Breast epithelium (tissue), 4 donors: ENCODE results near the gene MIGA1. TPM values are rescaled to one million over a fixed set of nuclear protein-coding genes. Genes with fewer than 3 reads are reported as not detected.

Experiments
- DNase-seq, 2 donors: peaks; one replicate each; pipeline ENCODE4 v3.0.0-alpha.2; 2019; ENCODE audit warnings: low spot score in 2 of 2
- H3K27ac ChIP-seq, 2 donors: fragments of 200-600 bp; sonication (generic) in 1 of 2; one replicate each; pipeline ENCODE4 v1.5.1; 2016 to 2019; ENCODE audit warnings: mild to moderate bottlenecking in 1 of 2
- H3K27me3 ChIP-seq, 2 donors: fragments of 200-600 bp; sonication (generic) in 1 of 2; one replicate each; pipeline versions ENCODE4 v1.5.1 to v1.6.0; 2017 to 2019; ENCODE audit warnings: control low read depth in 1 of 2, mild to moderate bottlenecking in 1 of 2
- H3K36me3 ChIP-seq: fragments of 200-600 bp; one replicate; pipeline ENCODE4 v1.5.1; 2019
- H3K4me1 ChIP-seq, 2 donors: fragments of 200-600 bp; sonication (generic); one replicate each; pipeline ENCODE4 v1.5.1; 2016 to 2019; ENCODE audit warnings: control low read depth in 1 of 2
- H3K4me3 ChIP-seq, 3 donors: fragments of 200-600 bp; sonication (generic); 1 replicate in 2 of 3; 2 replicates in 1 of 3; pipeline ENCODE4 v1.5.1; 2016 to 2019; ENCODE audit warnings: mild to moderate bottlenecking in 3 of 3, moderate library complexity in 2 of 3
- H3K9me3 ChIP-seq, 2 donors: fragments of 200-600 bp; sonication (generic) in 1 of 2; one replicate each; pipeline ENCODE4 v1.5.1; 2016 to 2019; ENCODE audit warnings: control low read depth in 1 of 2
- CTCF ChIP-seq, 3 donors: fragments of 450-650 bp; IDR thresholded peaks; one replicate each; pipeline ENCODE4 v1.5.1; 2016 to 2017; ENCODE audit warnings: antibody characterized with exemption in 3 of 3, mild to moderate bottlenecking in 3 of 3, moderate library complexity in 3 of 3
- POLR2A ChIP-seq: fragments of 450-650 bp; IDR thresholded peaks from one replicate; pipeline ENCODE4 v1.6.1; 2016; ENCODE audit warnings: antibody characterized with exemption, mild to moderate bottlenecking, moderate library complexity
- POLR2AphosphoS5 ChIP-seq, 3 donors: sonication (generic); formaldehyde crosslinking; IDR thresholded peaks; one replicate each; pipeline ENCODE4 v1.6.1; 2017; ENCODE audit warnings: antibody characterized with exemption in 3 of 3
- intact Hi-C: fragments of 100-400 bp; cut with DNase I; formaldehyde crosslinking; loops from one replicate; pipeline ENCODE4 v1.15.1; 2023; ENCODE audit warnings: low total_unique reads
- total RNA-seq, 3 donors: library from RNA; depleted of rRNA; stranded (reverse); fragments of >200 nt; gene quantifications; one replicate each; pipeline ENCODE4 v1.1.0, GENCODE V29; 2016

The MIGA1 gene
- total RNA-seq, 3 donors from 2014 or later = 20.3 to 30.3 (median 22.2) TPM

- Histone ChIP-seq H3K4me1 (peaks cover 0 to 18% of the 10 kb centered on the region in 2 donors), H3K27ac (peak overlapping the region; percentile 74 to 77), H3K4me3 (no peak overlapping the region), H3K36me3 (no peaks in the 10 kb centered on the region), H3K27me3 (no peaks in the 10 kb centered on the region), H3K9me3 (no peaks in the 10 kb centered on the region)
- DNase-seq = peak in 1 of 2 donors; percentile 55
- intact Hi-C loops = no loop called here
- TF ChIP-seq CTCF (IDR thresholded peaks at IDR 0.05) (no peak), POLR2AphosphoS5 (IDR thresholded peaks at IDR 0.05) (no peak), POLR2A (no peak)
These were observed 55.4 kb downstream of the MIGA1 start for GRCh38 chr1:77834771-77835334.

GRCh38 chr1:77841574-77841973, 62.1 kb downstream of the MIGA1 start:
- DNase-seq = no peak
- intact Hi-C loops = no loop called here
- Histone ChIP-seq H3K4me1 (no peaks in the 10 kb centered on the region), H3K27me3 (no peaks in the 10 kb centered on the region), H3K4me3 (no peak overlapping the region), H3K36me3 (no peaks in the 10 kb centered on the region), H3K27ac (no peak overlapping the region), H3K9me3 (no peaks in the 10 kb centered on the region)
- TF ChIP-seq POLR2A = no peak
- TF ChIP-seq POLR2AphosphoS5 (IDR thresholded peaks at IDR 0.05) = no peak
- TF ChIP-seq CTCF (IDR thresholded peaks at IDR 0.05) = no peak

GRCh38 chr1:77845951-77846350, 66.5 kb downstream of the MIGA1 start:
- H3K4me1 ChIP-seq = no peaks in the 10 kb centered on the region
- H3K27me3 ChIP-seq = no peaks in the 10 kb centered on the region
- no peak for TF ChIP-seq CTCF (IDR thresholded peaks at IDR 0.05)
- TF ChIP-seq POLR2A = no peak
- TF ChIP-seq POLR2AphosphoS5 (IDR thresholded peaks at IDR 0.05) = no peak
- no peak overlapping the region for H3K4me3 ChIP-seq
- no peaks in the 10 kb centered on the region for H3K36me3 ChIP-seq
- DNase-seq = no peak
- intact Hi-C loops = no loop called here
- no peaks in the 10 kb centered on the region for H3K9me3 ChIP-seq
- H3K27ac ChIP-seq = no peak overlapping the region

- Histone ChIP-seq H3K27ac (no peak overlapping the region), H3K36me3 (no peaks in the 10 kb centered on the region), H3K4me1 (no peaks in the 10 kb centered on the region), H3K4me3 (no peak overlapping the region), H3K9me3 (no peaks in the 10 kb centered on the region), H3K27me3 (no peaks in the 10 kb centered on the region)
- no peak for DNase-seq
- intact Hi-C loops = no loop called here
- TF ChIP-seq POLR2A (no peak), CTCF (IDR thresholded peaks at IDR 0.05) (no peak), POLR2AphosphoS5 (IDR thresholded peaks at IDR 0.05) (no peak)
These were observed 67.5 kb downstream of the MIGA1 start for GRCh38 chr1:77846966-77847365.

- H3K9me3 ChIP-seq = no peaks in the 10 kb centered on the region
- DNase-seq = no peak
- H3K36me3 ChIP-seq = no peaks in the 10 kb centered on the region
- no peak overlapping the region for H3K27ac ChIP-seq
- intact Hi-C loops = no loop called here
- TF ChIP-seq POLR2AphosphoS5 (IDR thresholded peaks at IDR 0.05) (no peak), POLR2A (no peak), CTCF (IDR thresholded peaks at IDR 0.05) (no peak)
- H3K4me3 ChIP-seq = no peak overlapping the region
- no peaks in the 10 kb centered on the region for H3K4me1 ChIP-seq
- no peaks in the 10 kb centered on the region for H3K27me3 ChIP-seq
These were observed 68.2 kb downstream of the MIGA1 start for GRCh38 chr1:77847621-77848080.
